Stimulated activated CD8-positive, alpha-beta memory T cell treated with anti-CD3 and anti-CD28 coated beads, Interleukin-15, amount 100 ng/mL, for 48 hours (primary cell): ENCODE measurements around the gene MGMT.

Source experiments
- DNase-seq, 2 donors: peaks; one replicate each; pipeline ENCODE4 v3.0.0-alpha.2; 2020; ENCODE audit warnings: low read depth in 2 of 2

Gene MGMT

GRCh38 chr10:129589546-129589945 lies 122.5 kb downstream of the MGMT start:
- no peak for DNase-seq

DNA sequence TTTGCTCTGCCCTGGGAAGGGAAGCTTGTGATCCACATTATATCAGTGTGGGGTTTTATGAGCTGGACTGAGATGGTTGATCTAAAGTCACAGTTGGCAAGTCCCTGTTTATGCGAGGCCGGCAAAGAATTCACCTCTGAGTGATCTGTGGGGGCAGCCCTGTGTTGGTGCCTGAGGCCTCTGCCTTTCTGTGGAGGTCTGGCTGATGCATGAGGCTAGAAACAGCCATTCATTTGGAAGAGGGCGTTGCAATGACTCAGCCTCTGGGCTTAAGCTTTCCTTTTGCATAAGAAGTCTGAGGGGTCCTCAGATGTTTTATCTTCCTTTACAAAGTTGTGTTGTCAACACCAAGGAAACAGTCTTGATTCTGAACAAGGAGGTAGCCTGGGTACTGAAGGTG lies 126.9 kb downstream of the MGMT start:
- DNase-seq: no peak

- DNase-seq: no peak
These were observed 127.8 kb downstream of the MGMT start for GRCh38 chr10:129594811-129595210.

DNA sequence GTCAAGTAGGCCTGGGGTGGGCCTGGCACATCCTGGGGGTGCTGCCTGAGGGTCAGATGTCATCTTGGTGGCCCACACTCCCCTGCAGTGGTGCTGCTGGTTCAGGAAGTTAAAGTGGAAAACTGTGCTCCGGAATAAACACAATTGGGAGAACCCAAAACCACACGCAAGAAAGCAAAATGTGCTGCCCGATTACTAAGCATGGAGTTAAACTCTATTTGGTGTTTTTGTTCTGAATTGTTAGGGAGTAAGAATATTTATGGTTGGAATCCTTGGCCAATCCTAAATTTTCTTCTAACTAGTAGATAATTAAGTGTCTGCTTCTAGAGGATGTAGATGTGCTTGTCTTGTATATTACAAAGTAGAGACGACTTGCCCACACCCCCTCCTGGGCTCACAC lies 131.4 kb downstream of the MGMT start:
- no peak for DNase-seq

- no peak for DNase-seq
These were observed 132.1 kb downstream of the MGMT start for GRCh38 chr10:129599160-129599559.

GRCh38 chr10:129601737-129602136 lies 134.7 kb downstream of the MGMT start:
- DNase-seq: no peak

DNA sequence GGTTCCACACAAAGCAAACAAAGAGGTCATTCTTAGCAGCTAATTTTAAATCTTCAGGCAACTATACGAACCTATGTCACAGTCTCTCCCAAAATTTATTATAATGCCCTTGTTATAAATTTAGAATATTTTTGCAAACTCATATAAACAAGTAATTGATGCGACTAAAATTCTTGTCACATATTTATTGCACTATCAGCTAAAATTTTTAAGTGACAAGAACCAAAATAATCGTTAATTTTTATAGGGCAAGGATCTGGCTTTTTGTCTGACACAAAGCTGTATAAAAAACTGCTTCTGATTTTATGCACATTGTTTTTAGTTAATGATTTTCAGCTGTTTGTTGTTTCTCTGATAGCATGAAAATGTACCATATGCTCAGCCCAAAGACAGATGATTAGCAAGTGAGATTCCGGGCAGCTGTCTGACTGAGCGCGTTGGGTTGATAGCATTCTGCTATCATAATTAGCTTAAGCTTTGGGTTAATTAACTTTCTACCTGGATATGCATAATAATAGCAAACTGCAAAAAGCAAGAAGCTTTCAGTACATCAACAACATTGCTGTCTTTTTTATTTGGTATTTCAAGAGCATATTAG lies 136.0 kb downstream of the MGMT start:
- DNase-seq: no peak

DNA sequence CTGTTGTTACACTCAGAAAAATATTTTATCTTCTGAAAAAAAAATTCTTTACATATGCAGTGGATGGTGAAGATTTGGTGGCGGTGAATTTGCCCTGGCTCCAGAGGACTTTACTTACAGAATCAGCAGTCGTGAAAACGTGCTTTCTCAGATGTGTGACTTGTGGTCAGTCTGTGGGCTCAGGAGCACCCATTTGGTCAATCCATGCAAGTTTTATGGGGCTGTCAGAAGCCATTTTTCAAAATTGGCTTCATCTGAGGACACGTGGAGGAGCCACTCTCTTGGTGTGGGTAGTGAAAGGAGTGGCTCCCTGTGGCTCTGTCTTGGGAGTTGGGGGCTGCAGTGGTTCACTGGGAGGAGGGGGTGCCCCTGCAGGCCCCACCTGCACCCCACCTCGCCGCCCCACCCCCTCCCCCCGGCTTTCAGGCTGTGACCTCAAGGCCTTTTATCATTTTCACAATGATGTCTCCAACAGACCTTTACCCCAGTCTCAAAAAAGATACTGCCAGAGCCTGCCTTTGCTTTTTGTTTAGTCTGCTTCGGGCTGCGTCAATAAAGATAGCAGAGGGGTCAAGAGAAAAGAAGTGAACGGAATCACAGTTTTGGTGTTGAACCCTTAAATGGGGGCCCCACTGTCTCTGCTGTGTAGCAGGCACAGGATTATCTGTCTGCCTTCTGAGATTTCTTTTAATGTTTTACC lies 137.4 kb downstream of the MGMT start:
- no peak for DNase-seq

GRCh38 chr10:129605266-129605985 lies 138.4 kb downstream of the MGMT start:
- DNase-seq: no peak

DNA sequence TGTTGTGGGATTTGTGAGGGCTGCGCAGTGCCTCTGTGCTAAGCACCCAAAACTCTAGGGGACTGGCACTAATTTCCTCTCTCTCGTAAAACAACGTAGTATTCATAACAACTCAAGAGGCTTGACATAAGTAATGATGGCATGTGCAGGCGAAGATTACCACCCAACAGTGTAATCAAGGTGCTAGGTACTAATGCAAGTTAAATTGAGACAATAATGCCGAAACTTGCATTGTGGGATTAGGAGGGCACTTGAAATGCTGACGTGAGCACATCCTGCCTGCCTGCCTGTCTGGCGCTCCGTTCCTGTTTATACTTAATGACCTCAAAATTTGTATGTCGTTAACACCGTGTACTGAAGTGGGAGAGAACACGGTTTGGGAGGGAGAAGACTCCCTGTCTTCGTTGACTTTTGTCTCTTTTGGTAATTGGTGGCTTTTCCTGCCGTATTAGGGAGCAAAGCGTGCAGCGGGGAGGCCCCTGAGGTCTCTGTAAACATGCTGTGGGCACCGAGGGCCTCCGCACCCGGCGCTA lies 139.0 kb downstream of the MGMT start:
- DNase-seq: no peak

GRCh38 chr10:129607607-129608109 lies 140.6 kb downstream of the MGMT start:
- DNase-seq: no peak

GRCh38 chr10:129608653-129609052 lies 141.6 kb downstream of the MGMT start:
- DNase-seq: no peak

GRCh38 chr10:129609551-129609950 lies 142.5 kb downstream of the MGMT start:
- no peak for DNase-seq

DNA sequence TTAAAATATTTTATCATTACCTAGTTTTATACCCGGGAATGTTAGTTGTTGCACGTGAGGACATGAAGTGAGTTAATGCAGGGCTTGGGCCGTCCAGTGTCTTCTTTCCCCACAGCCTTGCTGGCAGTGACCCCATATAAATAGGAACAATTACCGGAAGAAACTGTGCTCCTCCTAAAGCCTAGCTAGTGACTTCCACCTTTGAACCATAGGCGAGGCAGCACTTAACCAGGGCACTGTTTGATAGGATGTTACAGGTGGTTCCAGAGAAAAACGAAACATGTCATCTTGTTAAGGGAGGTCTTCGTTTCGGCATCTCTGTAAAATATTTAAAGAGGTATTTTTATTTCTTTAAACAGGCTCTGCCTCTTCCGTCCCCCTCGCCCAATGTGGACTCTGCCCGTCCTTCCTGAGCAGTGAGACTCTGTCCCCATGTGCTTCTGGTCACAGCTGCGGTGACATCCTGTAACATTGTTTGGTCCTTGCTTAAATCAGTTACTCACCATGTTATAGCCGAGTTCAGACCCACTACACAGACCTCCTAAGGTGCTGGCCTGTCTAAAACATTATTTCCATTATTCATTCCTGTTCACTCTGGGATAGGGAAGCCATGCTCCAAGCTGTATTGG lies 145.6 kb downstream of the MGMT start:
- no peak for DNase-seq

DNA sequence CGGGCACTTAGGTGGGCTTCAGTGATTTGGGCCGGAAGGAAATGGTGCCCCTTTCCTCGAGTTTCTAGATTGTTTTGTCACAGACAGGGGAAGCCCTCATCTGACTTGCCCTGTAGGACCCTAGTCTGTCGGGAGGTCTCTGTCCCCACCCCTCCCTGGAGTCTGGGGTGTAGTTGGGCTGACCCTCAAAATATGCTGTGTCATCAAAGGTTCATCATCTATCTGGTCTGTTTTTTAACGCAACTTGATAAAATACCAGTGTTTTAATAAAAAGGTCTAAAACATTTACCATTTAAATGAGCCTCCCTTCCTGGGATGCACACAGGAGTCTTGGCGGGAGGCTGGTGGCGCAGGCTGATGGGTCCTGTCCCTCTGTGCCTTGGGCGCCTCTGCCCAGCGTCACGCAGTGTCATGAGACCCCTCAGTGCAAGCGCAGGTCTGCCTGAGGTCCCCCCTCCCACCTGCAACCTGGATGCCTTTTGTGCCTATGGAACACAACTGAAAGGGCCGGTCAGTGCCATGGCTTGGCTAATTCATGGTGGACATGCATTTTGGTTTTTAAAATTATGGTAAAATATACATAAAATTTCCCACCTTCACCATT lies 146.4 kb downstream of the MGMT start:
- DNase-seq: no peak

GRCh38 chr10:129614341-129614740 lies 147.3 kb downstream of the MGMT start:
- no peak for DNase-seq

- DNase-seq: no peak
These were observed 148.3 kb downstream of the MGMT start for GRCh38 chr10:129615381-129615780.

DNA sequence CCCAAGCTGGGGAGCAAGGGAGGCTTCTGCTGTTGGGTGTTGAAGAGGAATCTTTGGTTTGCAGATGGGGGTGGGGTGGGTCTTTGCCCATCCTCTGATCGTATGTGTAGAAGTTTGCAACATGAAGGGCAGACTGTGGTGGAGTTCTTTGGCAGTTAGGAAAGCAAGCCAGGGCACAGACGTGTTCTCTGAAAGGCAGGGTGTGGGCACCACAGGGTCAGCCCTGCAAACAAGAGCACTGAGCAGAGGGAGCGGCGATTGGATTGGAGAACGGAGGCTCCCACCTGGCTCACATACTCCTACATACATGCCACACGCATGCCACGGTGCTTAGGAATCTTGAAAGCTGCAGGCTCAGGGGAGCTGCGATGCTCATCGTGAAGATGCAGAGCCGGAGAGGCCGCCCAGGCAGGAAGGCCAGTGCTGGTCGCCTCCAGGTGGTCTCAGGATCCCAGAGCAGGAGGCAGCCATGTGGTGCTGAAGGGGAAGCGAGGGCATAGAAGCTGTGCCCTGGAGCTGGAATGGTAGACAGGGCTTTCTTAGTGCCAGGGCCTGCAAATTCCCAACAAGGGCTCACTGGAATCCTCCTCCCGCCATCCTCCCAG lies 149.0 kb downstream of the MGMT start:
- DNase-seq: no peak

- DNase-seq: no peak
These were observed 150.7 kb downstream of the MGMT start for GRCh38 chr10:129617768-129618167.

DNA sequence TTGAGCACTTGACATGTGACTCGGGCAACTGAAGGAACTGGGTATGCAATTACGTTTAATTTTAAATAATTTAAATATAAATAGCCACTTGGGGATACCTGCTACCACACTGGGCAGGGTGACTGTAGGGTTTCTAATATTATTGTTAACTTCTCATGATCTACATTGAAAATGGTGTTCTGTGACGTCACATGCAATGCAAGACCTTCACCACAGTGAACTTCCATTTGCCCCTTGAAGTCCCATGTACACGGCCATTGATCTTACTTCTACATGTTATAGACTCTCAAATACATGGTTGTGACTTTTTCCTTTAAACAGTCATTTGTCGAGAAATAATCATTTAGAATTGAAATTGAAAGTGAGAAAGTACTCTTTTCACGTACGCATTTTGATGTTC lies 154.0 kb downstream of the MGMT start:
- DNase-seq: no peak

DNA sequence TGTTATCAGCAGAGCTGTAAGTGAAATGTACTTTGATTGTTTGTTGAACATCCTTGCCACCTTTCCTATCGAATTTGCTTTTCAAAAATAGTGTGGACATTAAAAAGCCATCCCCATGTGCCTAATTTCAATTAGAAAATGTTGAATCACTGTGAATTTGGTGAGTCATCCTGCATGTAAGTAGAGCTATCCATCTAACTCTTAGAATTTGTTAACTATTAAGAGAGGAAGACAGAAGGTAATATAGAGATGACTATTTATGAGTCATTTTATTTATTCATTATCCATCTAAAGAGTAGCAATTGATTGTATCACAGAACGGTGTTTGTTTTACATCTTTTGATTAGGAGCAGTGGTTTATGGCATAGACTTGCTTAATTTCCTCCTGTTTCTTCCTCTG lies 154.7 kb downstream of the MGMT start:
- no peak for DNase-seq
